HG02763 (cell line): ENCODE results near the gene SOD1.

Source experiments
- ATAC-seq: cut with Tn5 transposase; IDR thresholded peaks from one replicate; pipeline ENCODE4 v1.9.1; 2021; ENCODE audit warnings: mild to moderate bottlenecking, moderate library complexity; ENCODE audit not compliant: unreplicated experiment

Gene SOD1

GRCh38 chr21:31678478-31678877, 19.0 kb downstream of the SOD1 start:
- ATAC-seq = no peak

GRCh38 chr21:31682620-31683019, 23.1 kb downstream of the SOD1 start:
- ATAC-seq = no peak

GRCh38 chr21:31683029-31683428, 23.5 kb downstream of the SOD1 start:
- no peak for ATAC-seq

- ATAC-seq = no peak
Measured at GRCh38 chr21:31684918-31685317, 25.4 kb downstream of the SOD1 start.

- no peak for ATAC-seq
Measured at GRCh38 chr21:31686272-31686915, 26.9 kb downstream of the SOD1 start.

- no peak for ATAC-seq
Measured at GRCh38 chr21:31687108-31687507, 27.6 kb downstream of the SOD1 start.

GRCh38 chr21:31688603-31689368, 29.3 kb downstream of the SOD1 start:
- ATAC-seq = no peak

- ATAC-seq = no peak
Measured at GRCh38 chr21:31693222-31693621, 33.7 kb downstream of the SOD1 start.

- no peak for ATAC-seq
Measured at GRCh38 chr21:31696424-31696823, 36.9 kb downstream of the SOD1 start.

GRCh38 chr21:31698461-31698860, 39.0 kb downstream of the SOD1 start:
- no peak for ATAC-seq

- no peak for ATAC-seq
Measured at GRCh38 chr21:31700040-31700439, 40.5 kb downstream of the SOD1 start.

- ATAC-seq = no peak
Measured at GRCh38 chr21:31706562-31706961, 47.1 kb downstream of the SOD1 start.

GRCh38 chr21:31707499-31707898, 48.0 kb downstream of the SOD1 start:
- ATAC-seq = no peak

- no peak for ATAC-seq
Measured at GRCh38 chr21:31708541-31708940, 49.0 kb downstream of the SOD1 start.

- ATAC-seq = no peak
Measured at GRCh38 chr21:31710586-31710985, 51.1 kb downstream of the SOD1 start.

- no peak for ATAC-seq
Measured at GRCh38 chr21:31711326-31711725, 51.8 kb downstream of the SOD1 start.

- ATAC-seq = no peak
Measured at GRCh38 chr21:31711745-31712285, 52.3 kb downstream of the SOD1 start.

- ATAC-seq = no peak
Measured at GRCh38 chr21:31713115-31713514, 53.6 kb downstream of the SOD1 start.

GRCh38 chr21:31713973-31714740, 54.7 kb downstream of the SOD1 start:
- ATAC-seq = no peak

- ATAC-seq = no peak
Measured at GRCh38 chr21:31714741-31715365, 55.4 kb downstream of the SOD1 start.

GRCh38 chr21:31716106-31716505, 56.6 kb downstream of the SOD1 start:
- ATAC-seq = no peak
